ENCODE data around the gene TCF7L2.

TCF7L2 gene

DNA sequence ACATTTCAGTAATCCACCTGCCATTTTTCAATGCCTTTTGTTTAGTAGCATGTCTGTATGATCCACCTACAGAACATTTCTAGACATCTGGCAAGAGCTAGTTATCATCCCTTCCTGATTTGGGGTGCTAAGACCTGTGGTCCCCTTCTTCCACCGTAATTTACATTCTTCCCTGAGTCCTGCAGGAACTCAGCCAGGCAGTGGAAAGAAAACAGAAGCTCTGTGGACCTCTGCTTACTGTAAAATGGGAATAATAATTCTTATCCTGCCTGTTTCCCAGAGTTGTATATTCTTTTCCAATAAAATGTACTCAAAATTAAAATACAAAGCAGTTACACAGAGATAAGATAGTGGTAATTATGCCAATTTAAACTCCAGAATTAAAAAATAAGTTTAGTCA, 126.9 kb downstream of the TCF7L2 start:
- TF ChIP-seq, protein P1, sequence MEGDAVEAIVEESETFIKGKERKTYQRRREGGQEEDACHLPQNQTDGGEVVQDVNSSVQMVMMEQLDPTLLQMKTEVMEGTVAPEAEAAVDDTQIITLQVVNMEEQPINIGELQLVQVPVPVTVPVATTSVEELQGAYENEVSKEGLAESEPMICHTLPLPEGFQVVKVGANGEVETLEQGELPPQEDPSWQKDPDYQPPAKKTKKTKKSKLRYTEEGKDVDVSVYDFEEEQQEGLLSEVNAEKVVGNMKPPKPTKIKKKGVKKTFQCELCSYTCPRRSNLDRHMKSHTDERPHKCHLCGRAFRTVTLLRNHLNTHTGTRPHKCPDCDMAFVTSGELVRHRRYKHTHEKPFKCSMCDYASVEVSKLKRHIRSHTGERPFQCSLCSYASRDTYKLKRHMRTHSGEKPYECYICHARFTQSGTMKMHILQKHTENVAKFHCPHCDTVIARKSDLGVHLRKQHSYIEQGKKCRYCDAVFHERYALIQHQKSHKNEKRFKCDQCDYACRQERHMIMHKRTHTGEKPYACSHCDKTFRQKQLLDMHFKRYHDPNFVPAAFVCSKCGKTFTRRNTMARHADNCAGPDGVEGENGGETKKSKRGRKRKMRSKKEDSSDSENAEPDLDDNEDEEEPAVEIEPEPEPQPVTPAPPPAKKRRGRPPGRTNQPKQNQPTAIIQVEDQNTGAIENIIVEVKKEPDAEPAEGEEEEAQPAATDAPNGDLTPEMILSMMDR (IDR thresholded peaks at IDR 0.05; ENCODE audit: insufficient read depth, low read length, poor library complexity, severe bottlenecking): no peak
- Histone ChIP-seq H3K36me3 (ENCODE audit: control insufficient read depth, insufficient read depth, low read length) (no peaks in the 10 kb centered on the region), H3K27me3 (replicated peaks; ENCODE audit: control insufficient read depth, insufficient read depth, low read length) (no peaks in the 10 kb centered on the region), H3K4me3 (replicated peaks; ENCODE audit: low read depth, low read length) (no peak overlapping the region)
- no peak for DNase-seq (ENCODE audit: extremely low read depth, insufficient read length)

DNA sequence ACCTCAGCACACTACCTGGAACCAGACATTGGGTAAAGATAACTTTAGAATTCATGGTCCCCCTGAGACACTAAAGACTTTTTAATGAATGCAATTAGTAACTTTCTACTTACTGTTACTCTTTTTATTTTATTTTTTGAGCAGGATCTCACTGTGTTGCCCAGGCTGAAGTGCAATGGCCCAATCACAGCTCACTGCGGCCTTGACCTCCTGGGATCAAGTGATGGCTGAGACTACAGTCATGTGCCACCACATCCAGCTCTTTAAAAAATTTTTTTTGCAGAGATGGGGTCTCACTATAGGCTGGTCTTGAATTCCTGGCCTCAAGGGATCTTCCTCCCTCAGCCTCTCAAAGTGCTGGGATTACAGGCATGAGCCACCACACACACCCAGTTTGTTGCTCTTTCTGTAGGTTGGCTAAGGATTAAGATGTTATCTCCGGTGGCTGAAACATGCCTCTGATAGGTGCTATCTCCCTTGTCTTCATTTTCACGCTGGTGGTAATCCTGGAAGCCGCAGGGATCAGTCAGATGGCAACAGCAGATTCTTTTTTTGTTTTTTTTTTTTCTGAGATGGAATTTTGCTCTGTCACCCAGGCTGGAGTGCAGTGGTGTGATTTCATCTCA, 128.3 kb downstream of the TCF7L2 start:
- Histone ChIP-seq H3K36me3 (ENCODE audit: control insufficient read depth, insufficient read depth, low read length) (no peaks in the 10 kb centered on the region), H3K4me3 (replicated peaks; ENCODE audit: low read depth, low read length) (no peak overlapping the region), H3K27me3 (replicated peaks; ENCODE audit: control insufficient read depth, insufficient read depth, low read length) (peaks cover 2% of the 10 kb centered on the region)
- DNase-seq (ENCODE audit: extremely low read depth, insufficient read length): no peak
- TF ChIP-seq, protein P1 (IDR thresholded peaks at IDR 0.05; ENCODE audit: insufficient read depth, low read length, poor library complexity, severe bottlenecking): no peak

DNA sequence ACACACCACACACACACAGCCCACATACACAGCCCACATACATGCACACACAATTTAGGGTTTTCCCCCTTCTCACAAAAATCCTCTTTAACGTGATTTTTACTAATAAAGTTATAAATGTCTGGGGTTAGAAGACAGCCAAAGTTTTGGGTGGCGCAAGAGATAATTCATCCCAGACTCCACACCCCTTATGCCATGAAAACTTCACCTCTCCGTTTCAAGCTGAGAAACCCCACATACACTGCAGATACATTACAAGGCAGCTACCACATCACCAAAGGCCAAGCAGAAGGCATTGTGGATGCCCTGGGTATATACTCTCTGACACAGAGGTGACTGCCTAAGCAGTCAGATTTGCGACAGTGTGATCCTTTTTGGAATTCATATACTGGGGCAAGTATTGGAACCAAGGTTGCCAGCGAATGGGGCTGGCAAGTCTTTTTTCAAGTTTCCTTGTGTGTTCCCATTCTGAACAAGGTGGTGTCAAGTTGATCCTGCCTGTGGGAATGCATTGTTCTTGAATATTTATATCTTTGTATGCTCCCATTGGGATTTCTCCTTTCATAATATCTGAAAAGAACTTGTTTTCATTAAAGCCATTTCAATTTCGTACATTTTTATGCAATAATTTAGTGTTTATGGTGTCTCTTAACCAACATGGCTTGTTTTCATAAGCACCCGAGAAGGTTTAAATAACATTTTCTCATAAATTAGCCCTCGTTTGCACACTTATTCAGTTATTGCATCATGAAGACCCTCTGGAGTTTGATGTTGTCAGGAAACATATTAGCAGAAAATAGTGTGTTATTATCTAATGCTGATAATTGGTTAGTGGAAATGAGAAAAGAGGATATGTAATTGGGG, 130.2 kb downstream of the TCF7L2 start:
- TF ChIP-seq, protein P1 (IDR thresholded peaks at IDR 0.05; ENCODE audit: insufficient read depth, low read length, poor library complexity, severe bottlenecking): no peak
- Histone ChIP-seq H3K27me3 (replicated peaks; ENCODE audit: control insufficient read depth, insufficient read depth, low read length) (peaks cover 2% of the 10 kb centered on the region), H3K36me3 (ENCODE audit: control insufficient read depth, insufficient read depth, low read length) (no peaks in the 10 kb centered on the region), H3K4me3 (replicated peaks; ENCODE audit: low read depth, low read length) (no peak overlapping the region)
- no peak for DNase-seq (ENCODE audit: extremely low read depth, insufficient read length)

DNA sequence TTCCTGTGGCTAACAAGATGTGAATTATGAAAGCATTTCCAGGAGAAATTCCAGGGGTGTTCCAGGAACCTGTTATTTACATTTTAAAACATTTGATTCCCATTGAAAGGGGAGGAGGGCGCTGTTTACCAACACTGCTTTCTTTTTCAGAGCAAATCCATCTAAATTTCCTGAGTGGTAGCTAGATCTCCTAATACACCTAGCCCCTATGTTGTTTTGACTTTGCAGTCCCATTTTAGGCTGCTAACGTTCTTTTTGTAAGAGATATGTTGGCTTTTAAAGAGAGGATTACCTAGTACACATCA, 130.8 kb downstream of the TCF7L2 start:
- TF ChIP-seq, protein P1 (IDR thresholded peaks at IDR 0.05; ENCODE audit: insufficient read depth, low read length, poor library complexity, severe bottlenecking): no peak
- peaks cover 2% of the 10 kb centered on the region for H3K27me3 ChIP-seq (replicated peaks; ENCODE audit: control insufficient read depth, insufficient read depth, low read length)
- no peak for DNase-seq (ENCODE audit: extremely low read depth, insufficient read length)
- no peaks in the 10 kb centered on the region for H3K36me3 ChIP-seq (ENCODE audit: control insufficient read depth, insufficient read depth, low read length)
- H3K4me3 ChIP-seq (replicated peaks; ENCODE audit: low read depth, low read length): no peak overlapping the region

DNA sequence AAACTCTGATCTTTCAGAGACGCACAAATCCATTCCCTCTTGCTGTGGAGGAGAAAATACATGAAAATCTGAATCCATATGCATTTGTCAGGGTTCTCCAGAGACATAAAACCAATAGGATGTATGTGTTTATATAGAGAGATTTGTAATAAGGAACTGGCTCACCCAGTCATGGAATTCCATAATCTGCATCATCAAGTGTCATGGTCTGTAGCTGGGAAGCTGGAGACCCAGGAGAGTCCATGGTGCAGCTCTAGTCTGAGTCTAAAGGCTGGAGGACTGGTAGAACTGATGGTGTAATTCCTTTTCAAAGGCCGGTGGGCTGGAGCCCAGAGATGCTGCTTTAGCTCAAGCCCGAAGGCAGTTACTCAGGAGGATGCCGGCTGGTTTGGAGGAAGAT, 134.0 kb downstream of the TCF7L2 start:
- TF ChIP-seq, protein P1 (IDR thresholded peaks at IDR 0.05; ENCODE audit: insufficient read depth, low read length, poor library complexity, severe bottlenecking): no peak
- H3K27me3 ChIP-seq (replicated peaks; ENCODE audit: control insufficient read depth, insufficient read depth, low read length): peaks cover 2% of the 10 kb centered on the region
- H3K4me3 ChIP-seq (replicated peaks; ENCODE audit: low read depth, low read length): no peak overlapping the region
- no peak for DNase-seq (ENCODE audit: extremely low read depth, insufficient read length)
- H3K36me3 ChIP-seq (ENCODE audit: control insufficient read depth, insufficient read depth, low read length): no peaks in the 10 kb centered on the region
